H1 (cell line): Measurements from ENCODE around the gene MATR3. TPM values are rescaled to one million over a fixed set of nuclear protein-coding genes. Genes with fewer than 3 reads are reported as not detected.

Source experiments
- CTCF ChIA-PET: fragments of 300-600 bp; sonication (Branson Sonifier 250); formaldehyde crosslinking; loops from one replicate; lab custom pipeline; 2021; ENCODE audit not compliant: partially characterized antibody; lab: Charles Lee
- POLR2A ChIA-PET: fragments of 300-600 bp; sonication (Branson Sonifier 250); formaldehyde crosslinking; loops from one replicate; lab custom pipeline; 2021; ENCODE audit warnings: inconsistent platforms; ENCODE audit not compliant: partially characterized antibody; lab: Charles Lee
- DNase-seq, 2 experiments: peaks; one replicate each; pipeline versions ENCODE4 v3.0.0 to v3.0.0-alpha.2; 2010 to 2022; ENCODE audit warnings: low spot score in 2 of 2, low read depth in 1 of 2, mixed read lengths in 1 of 2
- FAIRE-seq: peaks from 2 replicates; lab custom pipeline; 2011; peaks lifted over from hg19 to GRCh38; lab: Jason Lieb, UNC
- H2AFZ ChIP-seq: 2 replicates; pipeline ENCODE4 v1.8.1; 2012; ENCODE audit warnings: low read length, inconsistent platforms
- H2AK5ac ChIP-seq: 2 replicates; pipeline ENCODE4 v1.6.1; 2013; ENCODE audit warnings: low read depth, low read length
- H2BK120ac ChIP-seq: replicated peaks from 2 replicates; pipeline ENCODE3; 2013; ENCODE audit warnings: low read depth, low read length, inconsistent platforms
- H2BK12ac ChIP-seq: 2 replicates; pipeline ENCODE4 v1.6.1; 2013; ENCODE audit warnings: low read depth, low read length
- H2BK15ac ChIP-seq: 2 replicates; pipeline ENCODE4 v1.6.1; 2013; ENCODE audit warnings: low read length
- H2BK20ac ChIP-seq: 2 replicates; pipeline ENCODE4 v1.6.1; 2013; ENCODE audit warnings: low read length
- H2BK5ac ChIP-seq: 2 replicates; pipeline ENCODE4 v1.6.1; 2013; ENCODE audit warnings: low read depth, low read length
- H3K14ac ChIP-seq: 2 replicates; pipeline ENCODE4 v1.6.1; 2013; ENCODE audit warnings: inconsistent platforms; ENCODE audit not compliant: insufficient read length
- H3K18ac ChIP-seq: 2 replicates; pipeline ENCODE4 v1.6.1; 2013; ENCODE audit warnings: low read length; ENCODE audit errors: extremely low read depth
- H3K23ac ChIP-seq: 2 replicates; pipeline ENCODE4 v1.6.1; 2013; ENCODE audit warnings: inconsistent platforms; ENCODE audit not compliant: insufficient read length
- H3K23me2 ChIP-seq: 2 replicates; pipeline ENCODE4 v1.6.1; 2013; ENCODE audit warnings: low read depth, low read length
- H3K27ac ChIP-seq: 2 replicates; pipeline ENCODE4 v1.6.1; 2011; ENCODE audit warnings: low read depth, low read length, inconsistent platforms
- H3K27me3 ChIP-seq, 4 experiments: replicated peaks in 1 of 4; 1 replicate in 1 of 4; 2 replicates in 3 of 4; pipeline versions ENCODE4 v1.6.1 to v1.8.1; 2011 to 2013; ENCODE audit warnings: low read length in 3 of 4, mild to moderate bottlenecking in 3 of 4, inconsistent platforms in 2 of 4, mixed read lengths in 2 of 4, moderate library complexity in 1 of 4; ENCODE audit not compliant: control insufficient read depth in 3 of 4, insufficient read depth in 3 of 4; ENCODE audit errors: extremely low read depth in 1 of 4
- H3K36me3 ChIP-seq, 4 experiments: 2 replicates each; pipeline versions ENCODE4 v1.6.1 to v1.8.1; 2011 to 2013; ENCODE audit warnings: mild to moderate bottlenecking in 4 of 4, low read length in 3 of 4, moderate library complexity in 2 of 4, control low read depth in 1 of 4, inconsistent platforms in 1 of 4; ENCODE audit not compliant: insufficient read depth in 4 of 4, control insufficient read depth in 2 of 4
- H3K4ac ChIP-seq: replicated peaks from 2 replicates; pipeline ENCODE3; 2013; ENCODE audit warnings: low read length, low read depth, mixed read lengths, inconsistent platforms; ENCODE audit not compliant: insufficient read length
- H3K4me1 ChIP-seq, 4 experiments: replicated peaks in 1 of 4; 1 replicate in 1 of 4; 2 replicates in 3 of 4; pipeline versions ENCODE4 v1.6.1 to v1.8.1; 2011 to 2013; ENCODE audit warnings: low read length in 3 of 4, inconsistent platforms in 2 of 4, mixed read lengths in 1 of 4; ENCODE audit not compliant: insufficient read depth in 4 of 4, control insufficient read depth in 3 of 4
- H3K4me2 ChIP-seq, 2 experiments: 2 replicates each; pipeline versions ENCODE4 v1.6.1 to v1.8.1; 2011 to 2013; ENCODE audit warnings: low read depth in 2 of 2, low read length in 2 of 2, control low read depth in 1 of 2, inconsistent platforms in 1 of 2, mild to moderate bottlenecking in 1 of 2; ENCODE audit not compliant: insufficient read depth in 1 of 2
- H3K4me3 ChIP-seq, 4 experiments: fragments of 200-600, 300-600 bp in 1 of 4; sonication (generic), shearing (Covaris generic), sonication (Bioruptor Twin) in 1 of 4; 2 replicates each; pipeline versions ENCODE4 v1.5.1 to v1.8.1; 2011 to 2016; ENCODE audit warnings: low read length in 4 of 4, low read depth in 3 of 4, control low read depth in 2 of 4, inconsistent platforms in 2 of 4, mild to moderate bottlenecking in 2 of 4, mixed read lengths in 1 of 4, moderate library complexity in 1 of 4; ENCODE audit not compliant: insufficient read depth in 2 of 4; ENCODE audit errors: extremely low read depth in 1 of 4
- H3K56ac ChIP-seq: replicated peaks from 2 replicates; pipeline ENCODE3; 2013; ENCODE audit warnings: low read depth, mild to moderate bottlenecking, mixed read lengths, low read length, inconsistent platforms; ENCODE audit not compliant: insufficient read length
- H3K79me1 ChIP-seq: 2 replicates; pipeline ENCODE4 v1.6.1; 2013; ENCODE audit warnings: low read depth, low read length, control low read depth
- H3K79me2 ChIP-seq, 2 experiments: 2 replicates each; pipeline versions ENCODE4 v1.6.1 to v1.8.1; 2012 to 2013; ENCODE audit warnings: low read length in 2 of 2, mild to moderate bottlenecking in 2 of 2, inconsistent platforms in 1 of 2; ENCODE audit not compliant: insufficient read depth in 2 of 2, control insufficient read depth in 1 of 2
- H3K9ac ChIP-seq, 4 experiments: replicated peaks in 1 of 4; 1 replicate in 1 of 4; 2 replicates in 3 of 4; pipeline versions ENCODE4 v1.6.1 to v1.8.1; 2011 to 2013; ENCODE audit warnings: low read depth in 3 of 4, low read length in 3 of 4, control low read depth in 2 of 4, mild to moderate bottlenecking in 2 of 4, moderate library complexity in 2 of 4, inconsistent platforms in 1 of 4; ENCODE audit errors: extremely low read depth in 1 of 4
- H3K9me3 ChIP-seq, 2 experiments: 2 replicates each; pipeline versions ENCODE4 v1.6.1 to v1.8.1; 2012 to 2013; ENCODE audit warnings: mild to moderate bottlenecking in 2 of 2, moderate library complexity in 2 of 2, control low read depth in 1 of 2, inconsistent platforms in 1 of 2, low read depth in 1 of 2, low read length in 1 of 2, mixed read lengths in 1 of 2; ENCODE audit not compliant: insufficient read depth in 2 of 2
- H4K20me1 ChIP-seq, 2 experiments: replicated peaks in 1 of 2; 2 replicates each; pipeline versions ENCODE3 to v1.8.1; 2011 to 2013; ENCODE audit warnings: inconsistent platforms in 2 of 2, low read length in 2 of 2, mild to moderate bottlenecking in 1 of 2; ENCODE audit not compliant: insufficient read depth in 2 of 2, control insufficient read depth in 1 of 2
- H4K5ac ChIP-seq: 2 replicates; pipeline ENCODE4 v1.6.1; 2013; ENCODE audit warnings: low read length, low read depth, mixed read lengths, inconsistent platforms; ENCODE audit not compliant: insufficient read length
- H4K8ac ChIP-seq: 2 replicates; pipeline ENCODE4 v1.8.0; 2013; ENCODE audit warnings: mild to moderate bottlenecking, moderate library complexity, low read length, inconsistent platforms; ENCODE audit not compliant: insufficient read depth; ENCODE audit errors: extremely low read depth
- H4K91ac ChIP-seq: replicated peaks from 2 replicates; pipeline ENCODE3; 2013; ENCODE audit warnings: low read length, mixed read lengths, inconsistent platforms; ENCODE audit not compliant: insufficient read length
- PHF8 ChIP-seq: fragments of 200-600 bp; sonication (generic); conservative IDR thresholded peaks from 2 replicates; pipeline ENCODE4 v1.7.1; 2012; ENCODE audit warnings: low read depth, mild to moderate bottlenecking, inconsistent platforms, low read length, moderate library complexity
- SIRT6 ChIP-seq: IDR thresholded peaks from one replicate; pipeline ENCODE4 v1.7.1; 2012; ENCODE audit warnings: low read length, inconsistent platforms
- SP4 ChIP-seq: IDR thresholded peaks from 2 replicates; pipeline ENCODE4 v1.6.1; 2012; ENCODE audit warnings: low read length, inconsistent platforms
- polyA plus RNA-seq, 7 experiments: library from polyadenylated mRNA; depleted of rRNA in 3 of 7; stranded (reverse) in 5 of 7; unstranded in 2 of 7; fragments of >200 nt in 5 of 7; fragments of 200-250 nt in 2 of 7; gene quantifications; 1 replicate in 5 of 7; 2 replicates in 1 of 7; 4 replicates in 1 of 7; pipeline versions ENCODE4 v1.2.1 to v1.2.3, GENCODE V29; 2011 to 2013; ENCODE audit warnings: missing spikeins in 2 of 7, mixed read lengths in 2 of 7
- total RNA-seq: library from RNA; stranded (reverse); fragmentation: NEBNext Ultra II Directional; extraction: Animal tissue kit (Norgen Biotek cat#: 25700); gene quantifications from 2 replicates; pipeline ENCODE4 v1.2.1, GENCODE V29; 2021

The MATR3 gene
- total and polyA plus RNA-seq, 2 of the 8 experiments (the other 6 are each of a cell fraction or from before 2014, with no cell fraction given), result 116 to 389 TPM

GRCh38 chr5:139282197-139282557 is 11.4 kb upstream of the MATR3 start:
- Histone ChIP-seq H3K23me2 (no peaks in the 10 kb centered on the region), H3K23ac (no peak overlapping the region), H3K27me3 (no peaks in the 10 kb centered on the region), H3K4ac (no peak overlapping the region), H3K4me2 (no peak overlapping the region; a peak in 1 of 4 replicates), H3K14ac (no peak overlapping the region), H3K56ac (no peak overlapping the region), H3K36me3 (peaks cover 40 to 88% (median 75%) of the 10 kb centered on the region in 4 experiments), H4K20me1 (peaks cover 14 to 28% of the 10 kb centered on the region in 2 experiments), H2BK5ac (no peak overlapping the region), H4K5ac (no peak overlapping the region), H3K27ac (no peak overlapping the region), H2BK12ac (no peak overlapping the region), H2BK15ac (no peak overlapping the region), H3K4me1 (peaks cover 0 to 6% (median 1%) of the 10 kb centered on the region in 4 experiments; a peak in 4 of 7 replicates), H2AK5ac (no peak overlapping the region), H3K79me1 (no peaks in the 10 kb centered on the region; the same call in 1 of the 2 replicates), H3K18ac (no peak overlapping the region), H4K91ac (no peak overlapping the region), H3K9me3 (no peaks in the 10 kb centered on the region), H3K9ac (no peak overlapping the region), H2BK20ac (no peak overlapping the region), H3K4me3 (no peak overlapping the region), H2BK120ac (no peak overlapping the region), H4K8ac (no peak overlapping the region), H3K79me2 (peaks cover 0 to 26% of the 10 kb centered on the region in 2 experiments; a peak in 2 of 4 replicates), H2AFZ (no peak overlapping the region)
- DNase-seq (no peak), FAIRE-seq (no peak)
- TF ChIP-seq SIRT6, result no peak
- TF ChIP-seq PHF8, result no peak
- no peak for TF ChIP-seq SP4
- ChIA-PET CTCF (no interaction called here), POLR2A (interaction anchor here (0.7 to 51.1 kb wide), 7 partner anchors 9 to 707 kb away, joined by 3 to 1766 read pairs (median 5); partner anchors contain the start of genes HSPA9 and MATR3)
